GM21526 (cell line): ENCODE measurements around the gene FLRT2.

Experiments used
- ATAC-seq: cut with Tn5 transposase; IDR thresholded peaks from one replicate; pipeline ENCODE4 v1.9.1; 2021; ENCODE audit warnings: moderate library complexity; ENCODE audit not compliant: unreplicated experiment, low FRiP score

The FLRT2 gene

GRCh38 chr14:85528897-85529631, 880 bp upstream of the FLRT2 start:
- ATAC-seq: no peak

GRCh38 chr14:85530626-85531025, 682 bp downstream of the FLRT2 start:
- ATAC-seq: no peak

- ATAC-seq: no peak
Observed at GRCh38 chr14:85531141-85531586, 1.2 kb downstream of the FLRT2 start.

- ATAC-seq: no peak
Observed at GRCh38 chr14:85531587-85532373, 1.8 kb downstream of the FLRT2 start.

- no peak for ATAC-seq
Observed at GRCh38 chr14:85532374-85533022, 2.6 kb downstream of the FLRT2 start.

GRCh38 chr14:85533023-85533860, 3.3 kb downstream of the FLRT2 start:
- ATAC-seq: no peak

- ATAC-seq: no peak
Observed at GRCh38 chr14:85533861-85534291, 3.9 kb downstream of the FLRT2 start.

- no peak for ATAC-seq
Observed at GRCh38 chr14:85534458-85535293, 4.7 kb downstream of the FLRT2 start.

- ATAC-seq: no peak
Observed at GRCh38 chr14:85535321-85535720, 5.4 kb downstream of the FLRT2 start.

- no peak for ATAC-seq
Observed at GRCh38 chr14:85535991-85536832, 6.3 kb downstream of the FLRT2 start.

- no peak for ATAC-seq
Observed at GRCh38 chr14:85536833-85537190, 6.9 kb downstream of the FLRT2 start.

- ATAC-seq: no peak
Observed at GRCh38 chr14:85537526-85537925, 7.6 kb downstream of the FLRT2 start.

GRCh38 chr14:85538636-85539035, 8.7 kb downstream of the FLRT2 start:
- no peak for ATAC-seq

GRCh38 chr14:85539510-85539909, 9.6 kb downstream of the FLRT2 start:
- ATAC-seq: no peak

- ATAC-seq: no peak
Observed at GRCh38 chr14:85542623-85543022, 12.7 kb downstream of the FLRT2 start.

- ATAC-seq: no peak
Observed at GRCh38 chr14:85545738-85546137, 15.8 kb downstream of the FLRT2 start.

- ATAC-seq: no peak
Observed at GRCh38 chr14:85546390-85546789, 16.4 kb downstream of the FLRT2 start.

- ATAC-seq: no peak
Observed at GRCh38 chr14:85549697-85550096, 19.8 kb downstream of the FLRT2 start.

GRCh38 chr14:85554106-85554505, 24.2 kb downstream of the FLRT2 start:
- no peak for ATAC-seq
